ENCODE results near the gene ZNF324B.

DNA sequence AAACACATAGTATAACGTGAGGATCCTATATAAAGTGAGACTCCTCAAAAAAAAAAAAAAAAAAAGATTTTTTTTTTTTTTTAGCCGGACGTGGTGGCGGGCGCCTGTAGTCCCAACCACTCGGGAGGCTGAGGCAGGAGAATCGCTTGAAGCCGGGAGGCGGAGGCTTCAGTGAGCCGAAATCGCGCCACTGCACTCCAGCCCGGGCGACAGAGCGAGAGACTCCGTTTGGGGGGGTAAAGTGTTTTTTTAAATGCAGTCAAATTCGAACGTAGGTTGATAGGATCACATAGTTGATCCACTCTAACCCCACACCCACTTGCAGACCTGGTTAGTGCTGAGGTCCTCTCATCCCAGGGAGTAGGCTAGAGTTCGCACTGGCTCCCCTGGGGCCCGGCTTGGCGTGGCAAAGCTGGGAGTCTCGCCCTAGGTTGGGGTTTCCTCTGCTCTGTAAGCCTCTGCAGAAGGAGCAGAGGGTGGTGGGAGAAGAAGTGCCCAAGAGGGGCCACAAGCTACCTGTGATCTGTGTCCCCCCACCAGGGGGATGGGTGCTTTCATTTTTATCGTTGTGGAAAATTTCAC is 49.5 kb upstream of the ZNF324B start:
- TF ChIP-seq CTCF (conservative IDR thresholded peaks at IDR 0.05) = no peak
- no peak for TF ChIP-seq EZH2 (IDR thresholded peaks at IDR 0.05; ENCODE audit: low read depth)

Data from PC-9 (cell line).